ENCODE measurements around the gene POPDC3. TPM values are rescaled to one million over a fixed set of nuclear protein-coding genes. Genes with fewer than 3 reads are reported as not detected.
"Not testable (repeated sequence)": the region's sequence is repeated elsewhere in the genome, so short reads cannot be mapped to it uniquely, and the experiment has no call there.

Gene POPDC3
- total RNA-seq, 1 experiment from 2014 or later, result 7.9 TPM

DNA sequence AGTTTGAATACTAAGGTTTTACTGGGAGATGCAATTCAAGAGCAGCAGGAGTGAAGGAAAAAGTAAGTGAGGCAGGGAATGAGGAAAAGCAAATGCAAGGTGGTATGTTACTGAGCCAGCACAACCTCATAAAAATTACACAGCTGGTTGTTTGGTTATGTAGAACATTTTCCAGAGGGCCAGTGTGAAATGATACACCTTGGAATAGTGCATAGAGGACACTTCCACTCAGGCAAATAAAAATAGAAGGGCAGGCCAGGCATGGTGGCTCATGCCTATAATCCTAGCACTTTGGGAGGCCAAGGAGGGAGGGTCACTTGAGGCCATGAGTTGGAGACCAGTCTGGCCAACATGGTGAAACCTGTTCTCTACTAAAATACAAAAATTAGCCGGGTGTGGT is 43.4 kb upstream of the POPDC3 start:
- TF ChIP-seq, protein P1, sequence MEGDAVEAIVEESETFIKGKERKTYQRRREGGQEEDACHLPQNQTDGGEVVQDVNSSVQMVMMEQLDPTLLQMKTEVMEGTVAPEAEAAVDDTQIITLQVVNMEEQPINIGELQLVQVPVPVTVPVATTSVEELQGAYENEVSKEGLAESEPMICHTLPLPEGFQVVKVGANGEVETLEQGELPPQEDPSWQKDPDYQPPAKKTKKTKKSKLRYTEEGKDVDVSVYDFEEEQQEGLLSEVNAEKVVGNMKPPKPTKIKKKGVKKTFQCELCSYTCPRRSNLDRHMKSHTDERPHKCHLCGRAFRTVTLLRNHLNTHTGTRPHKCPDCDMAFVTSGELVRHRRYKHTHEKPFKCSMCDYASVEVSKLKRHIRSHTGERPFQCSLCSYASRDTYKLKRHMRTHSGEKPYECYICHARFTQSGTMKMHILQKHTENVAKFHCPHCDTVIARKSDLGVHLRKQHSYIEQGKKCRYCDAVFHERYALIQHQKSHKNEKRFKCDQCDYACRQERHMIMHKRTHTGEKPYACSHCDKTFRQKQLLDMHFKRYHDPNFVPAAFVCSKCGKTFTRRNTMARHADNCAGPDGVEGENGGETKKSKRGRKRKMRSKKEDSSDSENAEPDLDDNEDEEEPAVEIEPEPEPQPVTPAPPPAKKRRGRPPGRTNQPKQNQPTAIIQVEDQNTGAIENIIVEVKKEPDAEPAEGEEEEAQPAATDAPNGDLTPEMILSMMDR (IDR thresholded peaks at IDR 0.05; ENCODE audit: unreplicated experiment), result no peak
- Mint-ChIP-seq H3K9me3 (ENCODE audit: unreplicated experiment) (no peaks in the 10 kb centered on the region), H3K27me3 (ENCODE audit: insufficient read depth, unreplicated experiment) (no peaks in the 10 kb centered on the region), H3K4me1 (ENCODE audit: insufficient read depth, unreplicated experiment) (peaks cover 6% of the 10 kb centered on the region), H3K36me3 (ENCODE audit: insufficient read depth, unreplicated experiment) (no peaks in the 10 kb centered on the region), H3K4me3 (ENCODE audit: unreplicated experiment) (no peak overlapping the region), H3K27ac (ENCODE audit: low read depth, unreplicated experiment) (no peak overlapping the region)
- BruUV-seq (replicated peaks), result no TSS peak
- intact Hi-C loops (cut with micrococcal nuclease), result no loop called here
- CTCF ChIA-PET, result interaction anchor here (1.2 kb wide), 1 partner anchor 14 kb away, joined by 3 read pairs; no protein-coding TSS in a partner anchor
- POLR2A ChIA-PET, result interaction anchor here (0.5 to 0.6 kb wide), 2 partner anchors 14 to 27 kb away, joined by 3 read pairs; no protein-coding TSS in a partner anchor
- DNase-seq (ENCODE audit: unreplicated experiment), result no peak

DNA sequence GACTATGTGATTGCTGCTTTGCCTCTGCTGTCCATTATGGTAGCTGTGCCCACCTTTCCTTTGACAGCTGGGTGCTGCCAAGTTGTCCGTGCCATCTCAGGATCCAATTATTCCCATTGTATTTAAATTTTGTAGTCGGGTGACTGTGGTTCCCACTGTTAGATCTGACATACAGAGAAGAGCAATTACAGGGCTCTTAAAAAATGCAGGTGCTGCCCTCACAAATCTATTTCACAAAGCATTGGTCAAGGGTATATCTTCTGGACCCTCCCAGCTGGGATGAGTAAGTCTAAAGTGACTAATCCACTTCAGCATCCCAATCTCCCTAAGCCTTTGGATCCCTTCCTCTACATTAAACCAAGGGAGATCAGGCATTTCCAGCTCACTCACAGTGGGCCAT is 41.4 kb upstream of the POPDC3 start:
- CTCF ChIA-PET; H3K27ac Mint-ChIP-seq (ENCODE audit: low read depth, unreplicated experiment); H3K9me3 Mint-ChIP-seq (ENCODE audit: unreplicated experiment); BruUV-seq (replicated peaks); intact Hi-C loops (cut with micrococcal nuclease); DNase-seq (ENCODE audit: unreplicated experiment); H3K27me3 Mint-ChIP-seq (ENCODE audit: insufficient read depth, unreplicated experiment); H3K4me1 Mint-ChIP-seq (ENCODE audit: insufficient read depth, unreplicated experiment); H3K4me3 Mint-ChIP-seq (ENCODE audit: unreplicated experiment); POLR2A ChIA-PET; H3K36me3 Mint-ChIP-seq (ENCODE audit: insufficient read depth, unreplicated experiment): not testable (repeated sequence)

DNA sequence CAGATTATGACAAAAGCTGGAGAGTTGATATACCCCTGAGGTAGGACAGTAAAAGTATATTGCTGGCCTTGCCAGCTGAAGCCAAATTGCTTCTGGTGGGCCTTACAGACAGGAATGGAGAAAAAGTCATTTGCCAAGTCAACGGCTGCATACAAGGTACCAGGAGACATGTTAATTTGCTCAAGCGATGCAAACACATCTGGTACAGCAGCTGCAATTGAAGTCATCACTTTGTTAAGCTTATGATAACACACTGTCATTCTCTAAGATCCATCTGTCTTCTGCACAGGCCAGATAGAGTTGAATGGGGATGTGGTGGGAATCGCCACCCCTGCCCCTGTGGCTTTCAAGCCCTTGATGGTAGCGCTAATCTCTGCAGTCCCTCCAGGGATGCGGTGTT is 40.4 kb upstream of the POPDC3 start:
- peaks cover 6% of the 10 kb centered on the region for H3K4me1 Mint-ChIP-seq (ENCODE audit: insufficient read depth, unreplicated experiment)
- H3K4me3 Mint-ChIP-seq (ENCODE audit: unreplicated experiment), result no peak overlapping the region
- no peak overlapping the region for H3K27ac Mint-ChIP-seq (ENCODE audit: low read depth, unreplicated experiment)
- no peak for DNase-seq (ENCODE audit: unreplicated experiment)
- ChIA-PET CTCF (no interaction called here), POLR2A (no interaction called here)
- no peaks in the 10 kb centered on the region for H3K9me3 Mint-ChIP-seq (ENCODE audit: unreplicated experiment)
- no peaks in the 10 kb centered on the region for H3K27me3 Mint-ChIP-seq (ENCODE audit: insufficient read depth, unreplicated experiment)
- intact Hi-C loops (cut with micrococcal nuclease), result no loop called here
- no peaks in the 10 kb centered on the region for H3K36me3 Mint-ChIP-seq (ENCODE audit: insufficient read depth, unreplicated experiment)
- no TSS peak for BruUV-seq (replicated peaks)
- TF ChIP-seq, protein P1 (IDR thresholded peaks at IDR 0.05; ENCODE audit: unreplicated experiment), result no peak

DNA sequence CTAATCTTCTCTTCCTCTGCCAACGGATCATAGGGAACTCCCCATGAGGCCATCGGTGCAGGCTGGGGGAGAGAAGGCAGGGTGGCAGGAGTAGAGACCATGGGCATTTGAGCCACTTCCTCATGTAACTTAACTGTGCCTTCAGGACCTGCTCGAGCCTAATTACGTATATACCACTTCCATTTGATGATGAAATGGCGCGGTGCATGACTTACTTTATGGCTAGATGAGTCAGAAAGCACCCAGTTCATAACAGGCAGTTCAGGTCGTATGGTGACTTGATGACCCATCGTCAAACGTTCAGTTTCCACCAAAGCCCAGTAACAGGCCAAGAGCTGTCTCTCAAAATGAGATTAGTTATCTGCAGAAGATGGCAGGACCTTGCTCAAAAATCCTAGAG is 39.4 kb upstream of the POPDC3 start:
- H3K9me3 Mint-ChIP-seq (ENCODE audit: unreplicated experiment); DNase-seq (ENCODE audit: unreplicated experiment); POLR2A ChIA-PET; H3K27ac Mint-ChIP-seq (ENCODE audit: low read depth, unreplicated experiment); CTCF ChIA-PET; intact Hi-C loops (cut with micrococcal nuclease); H3K27me3 Mint-ChIP-seq (ENCODE audit: insufficient read depth, unreplicated experiment); H3K4me3 Mint-ChIP-seq (ENCODE audit: unreplicated experiment); H3K36me3 Mint-ChIP-seq (ENCODE audit: insufficient read depth, unreplicated experiment); H3K4me1 Mint-ChIP-seq (ENCODE audit: insufficient read depth, unreplicated experiment); BruUV-seq (replicated peaks): not testable (repeated sequence)

DNA sequence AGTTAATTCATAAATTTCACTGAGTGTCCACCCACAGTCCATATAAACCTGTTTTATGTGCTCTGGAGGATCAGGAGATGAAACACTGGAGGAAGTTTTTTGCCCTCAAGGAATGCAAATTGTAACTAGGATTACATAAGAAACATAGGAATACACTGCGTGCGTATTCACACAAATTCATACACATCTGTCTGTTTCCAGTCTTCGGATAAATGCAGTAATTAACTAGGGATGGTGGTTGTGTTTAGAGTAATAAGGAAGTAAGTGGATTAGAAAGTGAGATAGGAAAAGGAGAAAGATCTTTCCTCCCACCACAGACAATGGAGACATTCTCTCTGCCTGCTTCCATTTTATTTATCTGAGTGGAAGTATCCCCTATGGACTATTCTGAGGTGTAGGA is 35.7 kb upstream of the POPDC3 start:
- Mint-ChIP-seq H3K27me3 (ENCODE audit: insufficient read depth, unreplicated experiment) (no peaks in the 10 kb centered on the region), H3K4me1 (ENCODE audit: insufficient read depth, unreplicated experiment) (peaks cover 5% of the 10 kb centered on the region), H3K27ac (ENCODE audit: low read depth, unreplicated experiment) (no peak overlapping the region), H3K9me3 (ENCODE audit: unreplicated experiment) (no peaks in the 10 kb centered on the region), H3K36me3 (ENCODE audit: insufficient read depth, unreplicated experiment) (no peaks in the 10 kb centered on the region), H3K4me3 (ENCODE audit: unreplicated experiment) (no peak overlapping the region)
- no peak for DNase-seq (ENCODE audit: unreplicated experiment)
- intact Hi-C loops (cut with micrococcal nuclease), result no loop called here
- ChIA-PET POLR2A (no interaction called here), CTCF (no interaction called here)
- TF ChIP-seq, protein P1 (IDR thresholded peaks at IDR 0.05; ENCODE audit: unreplicated experiment), result no peak
- BruUV-seq (replicated peaks), result no TSS peak
